Liver (tissue), 9 donors: ENCODE data around the gene LRRC8A. TPM values are rescaled to one million over a fixed set of nuclear protein-coding genes. Genes with fewer than 3 reads are reported as not detected.

Experiments
- DNase-seq: peaks from one replicate; pipeline ENCODE4 v3.0.0-alpha.2; 2017; ENCODE audit warnings: low spot score
- H3K27ac ChIP-seq, 2 donors: one replicate each; pipeline ENCODE4 v1.7.0; 2013; ENCODE audit warnings: inconsistent platforms in 2 of 2, low read length in 2 of 2, control low read depth in 1 of 2, low read depth in 1 of 2, mild to moderate bottlenecking in 1 of 2
- H3K27me3 ChIP-seq, 4 donors: one replicate each; pipeline versions ENCODE4 v1.6.1 to v1.7.0; 2013; ENCODE audit warnings: low read length in 3 of 4, inconsistent platforms in 1 of 4, mild to moderate bottlenecking in 1 of 4, moderate library complexity in 1 of 4; ENCODE audit not compliant: control insufficient read depth in 4 of 4, insufficient read depth in 4 of 4
- H3K36me3 ChIP-seq, 4 donors: one replicate each; pipeline versions ENCODE4 v1.6.1 to v1.7.0; 2013; ENCODE audit warnings: low read length in 3 of 4, mild to moderate bottlenecking in 3 of 4, low read depth in 1 of 4, moderate library complexity in 1 of 4; ENCODE audit not compliant: control insufficient read depth in 4 of 4, insufficient read depth in 3 of 4
- H3K4me1 ChIP-seq, 4 donors: one replicate each; pipeline versions ENCODE4 v1.6.1 to v1.7.0; 2013; ENCODE audit warnings: low read length in 3 of 4, mild to moderate bottlenecking in 3 of 4, moderate library complexity in 1 of 4; ENCODE audit not compliant: control insufficient read depth in 4 of 4, insufficient read depth in 4 of 4
- H3K4me3 ChIP-seq, 3 donors: one replicate each; pipeline versions ENCODE4 v1.6.1 to v1.7.0; 2013; ENCODE audit warnings: low read length in 3 of 3, control low read depth in 1 of 3, low read depth in 1 of 3, mild to moderate bottlenecking in 1 of 3
- H3K9ac ChIP-seq, 2 donors: one replicate each; pipeline ENCODE4 v1.7.0; 2013; ENCODE audit warnings: low read length in 2 of 2, mild to moderate bottlenecking in 2 of 2, moderate library complexity in 2 of 2, control low read depth in 1 of 2, low read depth in 1 of 2
- H3K9me3 ChIP-seq, 4 donors: one replicate each; pipeline versions ENCODE4 v1.6.1 to v1.7.0; 2013; ENCODE audit warnings: low read length in 3 of 4; ENCODE audit not compliant: control insufficient read depth in 4 of 4
- ATF3 ChIP-seq: IDR thresholded peaks from 2 replicates; pipeline ENCODE4 v1.6.1; 2016; ENCODE audit warnings: antibody characterized with exemption
- CTCF ChIP-seq: fragments of 150-350 bp; IDR thresholded peaks from 2 replicates; pipeline ENCODE4 v1.5.1; 2017; ENCODE audit warnings: improper control_type of control experiment, low read depth, low read length; ENCODE audit not compliant: missing input control
- GABPA ChIP-seq, 2 donors: IDR thresholded peaks in 1 of 2; conservative IDR thresholded peaks in 1 of 2; 2 replicates each; pipeline ENCODE4 v1.6.1; 2016; ENCODE audit warnings: antibody characterized with exemption in 2 of 2, mild to moderate bottlenecking in 1 of 2, moderate library complexity in 1 of 2
- HNF4G ChIP-seq: IDR thresholded peaks from 2 replicates; pipeline ENCODE4 v1.6.1; 2016; ENCODE audit warnings: antibody characterized with exemption
- NR2F2 ChIP-seq: IDR thresholded peaks from 2 replicates; pipeline ENCODE4 v1.6.1; 2016; ENCODE audit warnings: antibody characterized with exemption
- RAD21 ChIP-seq, 2 donors: IDR thresholded peaks; 2 replicates each; pipeline ENCODE4 v1.6.1; 2016; ENCODE audit warnings: antibody characterized with exemption in 2 of 2, mild to moderate bottlenecking in 2 of 2
- REST ChIP-seq: IDR thresholded peaks from 2 replicates; pipeline ENCODE4 v1.6.1; 2016; ENCODE audit warnings: antibody characterized with exemption, mild to moderate bottlenecking
- RXRA ChIP-seq, 2 donors: IDR thresholded peaks; 2 replicates each; pipeline ENCODE4 v1.6.1; 2017 to 2018; ENCODE audit warnings: antibody characterized with exemption in 2 of 2, mild to moderate bottlenecking in 1 of 2
- SP1 ChIP-seq: IDR thresholded peaks from 2 replicates; pipeline ENCODE4 v1.6.1; 2018; ENCODE audit warnings: antibody characterized with exemption, mild to moderate bottlenecking
- TAF1 ChIP-seq: conservative IDR thresholded peaks from 2 replicates; pipeline ENCODE4 v1.6.1; 2016; ENCODE audit warnings: antibody characterized with exemption, mild to moderate bottlenecking
- YY1 ChIP-seq: IDR thresholded peaks from 2 replicates; pipeline ENCODE4 v1.6.1; 2016; ENCODE audit warnings: antibody characterized with exemption, mild to moderate bottlenecking
- WGBS: extraction: QIAGEN DNeasy Blood & Tissue Kit; methylation state at CpG from one replicate; pipeline ENCODE4 v1.1.7; 2013; 5-methylcytosine and 5-hydroxymethylcytosine counted together
- polyA plus RNA-seq, 2 donors: library from polyadenylated mRNA; stranded (reverse) in 1 of 2; unstranded in 1 of 2; fragments of 200-250 nt in 1 of 2; fragments of >200 nt in 1 of 2; fragmentation: Nextera tagmentation in 1 of 2; extraction: Ambion mirVana in 1 of 2; gene quantifications; one replicate each; pipeline versions ENCODE4 v1.2.1 to v1.2.3, GENCODE V29; 2013 to 2015
- total RNA-seq, 2 donors: library from RNA; depleted of rRNA; stranded (reverse); fragments of >200 nt; gene quantifications; one replicate each; pipeline ENCODE4 v1.2.3, GENCODE V29; 2014
- TF ChIP-seq, protein P1 (sequence below): IDR thresholded peaks from 2 replicates; pipeline ENCODE4 v1.6.1; 2016; ENCODE audit warnings: antibody characterized with exemption
- TF ChIP-seq, protein P2 (sequence below): IDR thresholded peaks from 2 replicates; pipeline ENCODE4 v1.6.1; 2016; ENCODE audit warnings: antibody characterized with exemption
- donor health status: healthy.
- donor health status: healthy.
- donor health status: healthy.
- donor health status: healthy.
- donor health status: healthy.

Gene LRRC8A
- total and polyA plus RNA-seq, 4 donors: 14.6 to 22.8 (median 17.9) TPM

- no peak for TF ChIP-seq GABPA (IDR thresholded peaks at IDR 0.05 in 1 of 2, conservative IDR thresholded peaks at IDR 0.05 in 1 of 2)
These were observed 17.1 kb downstream of the LRRC8A start (continued) for GRCh38 chr9:128898845-128899565.

DNA sequence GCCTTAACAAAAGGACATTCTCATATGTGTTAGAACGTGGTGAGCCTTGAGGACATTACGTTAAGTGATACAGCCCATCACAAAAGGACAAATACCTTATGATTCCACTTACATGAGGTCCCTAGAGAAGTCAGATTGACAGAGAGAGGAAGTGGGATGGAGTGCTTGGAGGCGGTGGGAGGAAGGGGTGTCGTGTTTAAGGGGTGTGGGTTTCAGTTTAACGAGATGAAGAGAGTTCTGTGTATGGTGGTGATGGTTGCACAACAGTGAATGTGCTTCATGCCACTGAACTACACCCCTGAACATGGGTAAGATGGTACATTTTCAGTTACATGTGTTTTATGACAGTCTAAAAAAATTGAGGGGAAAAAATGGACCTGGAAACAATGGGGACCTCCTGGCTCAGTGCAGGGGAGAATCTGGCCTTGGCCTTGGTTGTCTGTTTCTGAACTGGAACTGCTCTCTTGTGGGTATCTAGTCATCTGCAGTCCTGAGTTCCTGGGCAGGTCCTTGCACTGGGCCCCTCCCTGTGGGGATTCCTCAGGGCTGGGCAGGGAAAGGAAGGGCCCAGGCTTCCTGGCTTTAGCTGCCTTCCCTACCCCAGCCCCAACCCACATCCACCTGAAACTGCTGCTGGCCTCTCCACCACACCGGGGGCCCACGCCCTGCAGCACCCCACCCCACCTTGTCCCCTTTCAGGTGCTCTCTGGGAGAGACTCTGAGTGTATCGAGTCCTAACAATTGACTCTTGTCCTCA lies 17.8 kb downstream of the LRRC8A start:
- Histone ChIP-seq H3K9me3 (no peaks in the 10 kb centered on the region), H3K4me1 (peaks cover 0 to 12% (median 8%) of the 10 kb centered on the region in 4 donors), H3K27me3 (no peaks in the 10 kb centered on the region), H3K4me3 (no peak overlapping the region), H3K9ac (no peak overlapping the region), H3K27ac (no peak overlapping the region), H3K36me3 (peaks cover 0 to 15% (median 12%) of the 10 kb centered on the region in 4 donors)
- TF ChIP-seq HNF4G: no peak
- no peak for DNase-seq
- 68% methylated on average over 8 of the region's 8 CpGs for WGBS

GRCh38 chr9:128901379-128901778 lies 19.4 kb downstream of the LRRC8A start:
- H3K9ac ChIP-seq: no peak overlapping the region
- no peak for DNase-seq
- WGBS: 91% methylated on average over 7 of the region's 7 CpGs
- H3K36me3 ChIP-seq: peaks cover 0 to 13% (median 7%) of the 10 kb centered on the region in 4 donors
- H3K27me3 ChIP-seq: no peaks in the 10 kb centered on the region
- TF ChIP-seq, protein P1, sequence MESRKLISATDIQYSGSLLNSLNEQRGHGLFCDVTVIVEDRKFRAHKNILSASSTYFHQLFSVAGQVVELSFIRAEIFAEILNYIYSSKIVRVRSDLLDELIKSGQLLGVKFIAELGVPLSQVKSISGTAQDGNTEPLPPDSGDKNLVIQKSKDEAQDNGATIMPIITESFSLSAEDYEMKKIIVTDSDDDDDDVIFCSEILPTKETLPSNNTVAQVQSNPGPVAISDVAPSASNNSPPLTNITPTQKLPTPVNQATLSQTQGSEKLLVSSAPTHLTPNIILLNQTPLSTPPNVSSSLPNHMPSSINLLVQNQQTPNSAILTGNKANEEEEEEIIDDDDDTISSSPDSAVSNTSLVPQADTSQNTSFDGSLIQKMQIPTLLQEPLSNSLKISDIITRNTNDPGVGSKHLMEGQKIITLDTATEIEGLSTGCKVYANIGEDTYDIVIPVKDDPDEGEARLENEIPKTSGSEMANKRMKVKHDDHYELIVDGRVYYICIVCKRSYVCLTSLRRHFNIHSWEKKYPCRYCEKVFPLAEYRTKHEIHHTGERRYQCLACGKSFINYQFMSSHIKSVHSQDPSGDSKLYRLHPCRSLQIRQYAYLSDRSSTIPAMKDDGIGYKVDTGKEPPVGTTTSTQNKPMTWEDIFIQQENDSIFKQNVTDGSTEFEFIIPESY: no peak
- TF ChIP-seq, protein P2, sequence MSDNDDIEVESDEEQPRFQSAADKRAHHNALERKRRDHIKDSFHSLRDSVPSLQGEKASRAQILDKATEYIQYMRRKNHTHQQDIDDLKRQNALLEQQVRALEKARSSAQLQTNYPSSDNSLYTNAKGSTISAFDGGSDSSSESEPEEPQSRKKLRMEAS: no peak
- TF ChIP-seq RXRA (IDR thresholded peaks at IDR 0.05): no peak
- no peak for TF ChIP-seq CTCF
- TF ChIP-seq TAF1: no peak
- TF ChIP-seq HNF4G: no peak
- no peak for TF ChIP-seq ATF3
- H3K4me1 ChIP-seq: peaks cover 0 to 12% (median 8%) of the 10 kb centered on the region in 4 donors
- no peaks in the 10 kb centered on the region for H3K9me3 ChIP-seq
- H3K27ac ChIP-seq: no peak overlapping the region
- no peak overlapping the region for H3K4me3 ChIP-seq

DNA sequence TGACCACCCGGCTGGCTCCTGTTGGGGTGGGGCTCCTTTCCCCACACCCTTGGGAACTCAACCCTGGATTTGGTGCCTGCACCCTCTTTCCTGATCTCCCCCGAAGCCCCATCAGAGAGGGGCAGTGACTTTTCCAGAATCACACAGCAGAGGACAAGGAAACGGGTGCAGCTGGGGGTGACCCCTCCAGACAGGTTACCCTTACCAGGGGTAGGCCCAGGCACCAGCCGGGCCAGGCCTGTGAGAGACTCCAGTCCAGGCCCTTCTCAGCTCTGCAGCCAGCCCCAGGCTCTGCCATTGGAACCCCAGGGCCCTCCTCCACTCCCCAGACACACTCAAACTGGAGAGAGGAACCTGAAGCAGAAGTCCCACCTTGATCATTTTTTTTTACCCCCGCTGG lies 19.9 kb downstream of the LRRC8A start:
- WGBS: 91% methylated on average over 5 of the region's 5 CpGs
- peaks cover 0 to 13% (median 8%) of the 10 kb centered on the region in 4 donors for H3K36me3 ChIP-seq
- peaks cover 0 to 14% (median 9%) of the 10 kb centered on the region in 4 donors for H3K4me1 ChIP-seq
- no peak for DNase-seq
- no peaks in the 10 kb centered on the region for H3K9me3 ChIP-seq
- H3K4me3 ChIP-seq: no peak overlapping the region
- peak overlapping the region; percentile 22 to 34 for H3K27ac ChIP-seq
- no peak overlapping the region for H3K9ac ChIP-seq
- no peaks in the 10 kb centered on the region for H3K27me3 ChIP-seq
- TF ChIP-seq REST (no peak), SP1 (no peak), RXRA (IDR thresholded peaks at IDR 0.05) (no peak), YY1 (no peak), NR2F2 (no peak), RAD21 (IDR thresholded peaks at IDR 0.05) (no peak), TAF1 (no peak), HNF4G (no peak)
- TF ChIP-seq, protein P1: no peak
